T-cell (primary cell): ENCODE measurements around the gene STX2. TPM values are rescaled to one million over a fixed set of nuclear protein-coding genes. Genes with fewer than 3 reads are reported as not detected.
A peak's percentile ranks its signal among the peaks of the same experiment; 100 is the strongest.

Experiments
- ATAC-seq, 4 experiments: fragments of 200-7000 bp in 3 of 4; fragments of 150-1000 bp in 1 of 4; cut with Tn5 transposase; replicated peaks in 1 of 4; 1 replicate in 3 of 4; 2 replicates in 1 of 4; pipeline ENCODE4 v1.10.0; 2021; ENCODE audit warnings: moderate library complexity in 3 of 4, mild to moderate bottlenecking in 2 of 4, moderate number of reproducible peaks in 1 of 4
- CTCF ChIA-PET, 2 donors: fragments of 300-600 bp; sonication (Branson Sonifier 250); formaldehyde crosslinking; loops; one replicate each; lab custom pipeline; 2022; ENCODE audit warnings: antibody characterized with exemption in 2 of 2; lab: Charles Lee
- POLR2A ChIA-PET, 2 donors: fragments of 300-600 bp; sonication (Branson Sonifier 250); formaldehyde crosslinking; loops; one replicate each; lab custom pipeline; 2022; ENCODE audit warnings: antibody characterized with exemption in 2 of 2; lab: Charles Lee
- DNase-seq, 35 experiments: peaks; one replicate each; pipeline versions ENCODE4 v3.0.0 to v3.0.0-alpha.2; 2013 to 2023
- H3K27ac ChIP-seq: one replicate; pipeline ENCODE4 v1.5.1; 2013; ENCODE audit warnings: low read length
- H3K27me3 ChIP-seq, 2 experiments: replicated peaks in 1 of 2; 1 replicate in 1 of 2; 2 replicates in 1 of 2; pipeline versions ENCODE4 v1.6.1 to v1.7.0; 2013; ENCODE audit warnings: low read length in 1 of 2, mixed read lengths in 1 of 2; ENCODE audit not compliant: control insufficient read depth in 2 of 2, insufficient read depth in 2 of 2; ENCODE audit errors: extremely low read depth in 1 of 2
- H3K36me3 ChIP-seq, 2 donors: 1 replicate in 1 of 2; 2 replicates in 1 of 2; pipeline versions ENCODE4 v1.6.1 to v1.7.0; 2013; ENCODE audit warnings: low read length in 1 of 2; ENCODE audit not compliant: control insufficient read depth in 2 of 2, insufficient read depth in 1 of 2; ENCODE audit errors: extremely low read depth in 1 of 2
- H3K4me1 ChIP-seq, 2 experiments: 1 replicate in 1 of 2; 2 replicates in 1 of 2; pipeline versions ENCODE4 v1.6.1 to v1.7.0; 2013; ENCODE audit warnings: low read length in 2 of 2, mixed read lengths in 1 of 2; ENCODE audit not compliant: insufficient read depth in 2 of 2, control insufficient read depth in 1 of 2; ENCODE audit errors: extremely low read depth in 1 of 2
- H3K4me3 ChIP-seq, 2 donors: 1 replicate in 1 of 2; 2 replicates in 1 of 2; pipeline versions ENCODE4 v1.5.1 to v1.7.0; 2013; ENCODE audit warnings: mild to moderate bottlenecking in 2 of 2, low read length in 1 of 2, moderate library complexity in 1 of 2; ENCODE audit not compliant: control insufficient read depth in 1 of 2; ENCODE audit errors: extremely low read depth in 1 of 2
- H3K9me3 ChIP-seq: 2 replicates; pipeline ENCODE4 v1.7.0; 2013
- H3K27ac Mint-ChIP-seq, 2 donors: one replicate each; pipeline ENCODE4 v1.8.0; 2020 to 2021; ENCODE audit warnings: mild to moderate bottlenecking in 2 of 2, mixed read lengths in 2 of 2
- H3K27me3 Mint-ChIP-seq, 2 donors: one replicate each; pipeline ENCODE4 v1.8.0; 2021 to 2022; ENCODE audit warnings: mixed read lengths in 2 of 2
- H3K36me3 Mint-ChIP-seq: one replicate; pipeline ENCODE4 v1.8.0; 2021; ENCODE audit warnings: mixed read lengths
- H3K4me1 Mint-ChIP-seq, 3 donors: one replicate each; pipeline ENCODE4 v1.8.0; 2020 to 2022; ENCODE audit warnings: mixed read lengths in 3 of 3, mild to moderate bottlenecking in 1 of 3
- H3K4me3 Mint-ChIP-seq, 3 donors: one replicate each; pipeline ENCODE4 v1.8.0; 2020 to 2022; ENCODE audit warnings: mild to moderate bottlenecking in 3 of 3, mixed read lengths in 3 of 3, moderate library complexity in 3 of 3
- H3K9me3 Mint-ChIP-seq, 3 donors: one replicate each; pipeline ENCODE4 v1.8.0; 2020 to 2022; ENCODE audit warnings: mixed read lengths in 3 of 3
- WGBS: methylation state at CpG from one replicate; pipeline ENCODE4 v1.1.5; 2013; ENCODE audit warnings: missing lambda C conversion rate; ENCODE audit not compliant: insufficient coverage; 5-methylcytosine and 5-hydroxymethylcytosine counted together
- total RNA-seq, 35 experiments: library from RNA in 6 of 35; stranded (reverse) in 6 of 35; fragments of 120-200 nt in 1 of 35; gene quantifications; one replicate each; pipeline versions ENCODE4 v1.2.1 to v1.2.4 and lab custom pipeline; 2013 to 2026

The STX2 gene
- total RNA-seq, 5 donors from 2014 or later (not counting 1 experiment from before 2014, with no cell fraction given): 21.8 to 26.7 (median 22.8) TPM

- ATAC-seq (no peak), DNase-seq (no peak)
- Histone ChIP-seq H3K36me3 (peaks cover 12 to 44% of the 10 kb centered on the region in 2 donors), H3K9me3 (no peaks in the 10 kb centered on the region), H3K27me3 (no peaks in the 10 kb centered on the region), H3K4me3 (no peak overlapping the region), H3K27ac (no peak overlapping the region), H3K4me1 (peaks cover 17 to 32% of the 10 kb centered on the region in 2 experiments)
- Mint-ChIP-seq H3K27ac (peak overlapping the region in 1 of 2 donors; percentile 34), H3K36me3 (peaks cover 48% of the 10 kb centered on the region), H3K4me1 (peaks cover 67 to 70% (median 67%) of the 10 kb centered on the region in 3 donors), H3K4me3 (no peak overlapping the region), H3K9me3 (no peaks in the 10 kb centered on the region), H3K27me3 (no peaks in the 10 kb centered on the region)
- POLR2A ChIA-PET: no interaction called here
- no CpG with 5 or more reads among the region's 5 CpGs for WGBS
- CTCF ChIA-PET: interaction anchor here in 1 of 2 donors (1.0 kb wide), 1 partner anchor 51 kb away, joined by 3 read pairs; no protein-coding TSS in a partner anchor
Observed at GRCh38 chr12:130875193-130875592, 36.1 kb upstream of the STX2 start.

- Histone ChIP-seq H3K27me3 (no peaks in the 10 kb centered on the region), H3K4me3 (no peak overlapping the region), H3K36me3 (peaks cover 12 to 44% of the 10 kb centered on the region in 2 donors), H3K27ac (no peak overlapping the region), H3K4me1 (peaks cover 17 to 29% of the 10 kb centered on the region in 2 experiments), H3K9me3 (no peaks in the 10 kb centered on the region)
- CTCF ChIA-PET: interaction anchor here in 1 of 2 donors (1.0 kb wide), 1 partner anchor 51 kb away, joined by 3 read pairs; no protein-coding TSS in a partner anchor
- WGBS: 96% methylated on average over 7 of the region's 10 CpGs
- POLR2A ChIA-PET: no interaction called here
- Mint-ChIP-seq H3K9me3 (no peaks in the 10 kb centered on the region), H3K4me3 (peak overlapping the region in 1 of 3 donors; percentile 63), H3K4me1 (peaks cover 64 to 67% (median 67%) of the 10 kb centered on the region in 3 donors), H3K36me3 (peaks cover 48% of the 10 kb centered on the region), H3K27me3 (no peaks in the 10 kb centered on the region), H3K27ac (peak overlapping the region; percentile 2 to 68)
- ATAC-seq (no peak), DNase-seq (no peak)
Observed at GRCh38 chr12:130874696-130875095, 35.6 kb upstream of the STX2 start.

GRCh38 chr12:130873825-130874224 is 34.8 kb upstream of the STX2 start:
- ChIA-PET POLR2A (interaction anchor here in 1 of 2 donors (0.6 kb wide), 3 partner anchors 37 to 1115 kb away, joined by 3 to 9 read pairs (median 3); no protein-coding TSS in a partner anchor), CTCF (interaction anchor here in 1 of 2 donors (1.5 kb wide), 1 partner anchor 48 kb away, joined by 6 read pairs; no protein-coding TSS in a partner anchor)
- no peaks in the 10 kb centered on the region for H3K27me3 ChIP-seq
- H3K27ac ChIP-seq: no peak overlapping the region
- no peak overlapping the region for H3K4me3 ChIP-seq
- no peak for ATAC-seq
- H3K4me3 Mint-ChIP-seq: peak overlapping the region; percentile 63 to 91 (median 83)
- DNase-seq: no peak
- peaks cover 48% of the 10 kb centered on the region for H3K36me3 Mint-ChIP-seq
- H3K27me3 Mint-ChIP-seq: no peaks in the 10 kb centered on the region
- H3K9me3 Mint-ChIP-seq: no peaks in the 10 kb centered on the region
- 43% methylated on average over 1 of the region's 4 CpGs for WGBS
- peaks cover 12 to 44% of the 10 kb centered on the region in 2 donors for H3K36me3 ChIP-seq
- H3K4me1 ChIP-seq: peaks cover 18 to 29% of the 10 kb centered on the region in 2 experiments
- H3K9me3 ChIP-seq: no peaks in the 10 kb centered on the region
- H3K4me1 Mint-ChIP-seq: peaks cover 59 to 64% (median 62%) of the 10 kb centered on the region in 3 donors
- peak overlapping the region; percentile 2 to 68 for H3K27ac Mint-ChIP-seq

- ATAC-seq (no peak), DNase-seq (no peak)
- Mint-ChIP-seq H3K36me3 (peaks cover 48% of the 10 kb centered on the region), H3K4me3 (peak overlapping the region; percentile 83 to 94 (median 91)), H3K9me3 (no peaks in the 10 kb centered on the region), H3K27me3 (no peaks in the 10 kb centered on the region), H3K4me1 (peaks cover 63 to 68% (median 67%) of the 10 kb centered on the region in 3 donors), H3K27ac (peak overlapping the region; percentile 82 to 91)
- peak overlapping the region; percentile 53 for H3K27ac ChIP-seq
- peaks cover 22 to 34% of the 10 kb centered on the region in 2 experiments for H3K4me1 ChIP-seq
- ChIA-PET POLR2A (interaction anchor here in 1 of 2 donors (0.6 kb wide), 1 partner anchor 37 kb away, joined by 3 read pairs; no protein-coding TSS in a partner anchor), CTCF (interaction anchor here in 1 of 2 donors (1.5 kb wide), 1 partner anchor 47 kb away, joined by 6 read pairs; no protein-coding TSS in a partner anchor)
- H3K36me3 ChIP-seq: peaks cover 12 to 44% of the 10 kb centered on the region in 2 donors
- no peaks in the 10 kb centered on the region for H3K9me3 ChIP-seq
- H3K4me3 ChIP-seq: peak overlapping the region in 1 of 2 donors; percentile 78
- no peaks in the 10 kb centered on the region for H3K27me3 ChIP-seq
- WGBS: 39% methylated on average over 4 of the region's 4 CpGs
Observed at GRCh38 chr12:130873106-130873795, 34.2 kb upstream of the STX2 start.

GRCh38 chr12:130872179-130873096 is 33.4 kb upstream of the STX2 start:
- H3K9me3 ChIP-seq: no peaks in the 10 kb centered on the region
- DNase-seq (peak in 32 of 35 experiments; percentile 3 to 71 (median 32)), ATAC-seq (peak; percentile 33 to 41 (median 39))
- Mint-ChIP-seq H3K9me3 (no peaks in the 10 kb centered on the region), H3K27me3 (no peaks in the 10 kb centered on the region), H3K4me1 (peaks cover 68 to 72% (median 71%) of the 10 kb centered on the region in 3 donors), H3K4me3 (peak overlapping the region; percentile 83 to 94 (median 91)), H3K27ac (peak overlapping the region; percentile 82 to 91), H3K36me3 (peaks cover 44% of the 10 kb centered on the region)
- peaks cover 12 to 42% of the 10 kb centered on the region in 2 donors for H3K36me3 ChIP-seq
- H3K4me3 ChIP-seq: peak overlapping the region; percentile 76 to 78
- peak overlapping the region; percentile 53 for H3K27ac ChIP-seq
- ChIA-PET POLR2A (no interaction called here), CTCF (interaction anchor here in 1 of 2 donors (1.5 kb wide), 1 partner anchor 46 kb away, joined by 6 read pairs; no protein-coding TSS in a partner anchor)
- H3K4me1 ChIP-seq: peaks cover 23 to 42% of the 10 kb centered on the region in 2 experiments
- no peaks in the 10 kb centered on the region for H3K27me3 ChIP-seq
- under 1% methylated on average over 55 of the region's 79 CpGs for WGBS
